Fibroblast of lung (primary cell): ENCODE results near the gene NFATC2. TPM values are rescaled to one million over a fixed set of nuclear protein-coding genes. Genes with fewer than 3 reads are reported as not detected.

Experiments
- DNase-seq, 2 donors: peaks; one replicate each; pipeline versions ENCODE4 v3.0.0 to v3.0.0-alpha.2; 2010; ENCODE audit warnings: low read depth in 2 of 2
- H2AFZ ChIP-seq: 2 replicates; pipeline ENCODE4 v1.5.1; 2012; ENCODE audit warnings: low read length, control low read depth, inconsistent platforms
- H3K27ac ChIP-seq: 2 replicates; pipeline ENCODE4 v1.5.1; 2011; ENCODE audit warnings: low read length, control low read depth; ENCODE audit not compliant: insufficient read depth
- H3K27me3 ChIP-seq: 2 replicates; pipeline ENCODE4 v1.5.1; 2011; ENCODE audit warnings: mild to moderate bottlenecking, low read length; ENCODE audit not compliant: control insufficient read depth, insufficient read depth
- H3K36me3 ChIP-seq: 2 replicates; pipeline ENCODE4 v1.5.1; 2011; ENCODE audit warnings: low read length; ENCODE audit not compliant: control insufficient read depth, insufficient read depth
- H3K4me1 ChIP-seq: 2 replicates; pipeline ENCODE4 v1.5.1; 2011; ENCODE audit warnings: low read length; ENCODE audit not compliant: control insufficient read depth, insufficient read depth; ENCODE audit errors: extremely low read depth
- H3K4me2 ChIP-seq: 2 replicates; pipeline ENCODE4 v1.5.1; 2011; ENCODE audit warnings: low read length, control low read depth; ENCODE audit not compliant: insufficient read depth; ENCODE audit errors: extremely low read depth
- H3K4me3 ChIP-seq, 4 experiments: fragments of 200-600 bp in 1 of 4; sonication (generic) in 1 of 4; replicated peaks in 1 of 4; 2 replicates each; pipeline ENCODE4 v1.5.1; 2011 to 2016; ENCODE audit warnings: low read length in 4 of 4, low read depth in 3 of 4, mild to moderate bottlenecking in 3 of 4, control low read depth in 2 of 4, inconsistent platforms in 1 of 4, mixed read lengths in 1 of 4; ENCODE audit not compliant: insufficient read depth in 1 of 4; ENCODE audit errors: control extremely low read depth in 1 of 4
- H3K79me2 ChIP-seq: 2 replicates; pipeline ENCODE4 v1.5.1; 2012; ENCODE audit warnings: mild to moderate bottlenecking, low read length, inconsistent platforms; ENCODE audit not compliant: control insufficient read depth, insufficient read depth
- H3K9ac ChIP-seq: 2 replicates; pipeline ENCODE4 v1.5.1; 2011; ENCODE audit warnings: mild to moderate bottlenecking, low read length, control low read depth; ENCODE audit not compliant: insufficient read depth
- H3K9me3 ChIP-seq: 2 replicates; pipeline ENCODE4 v1.5.1; 2012; ENCODE audit warnings: low read depth, low read length; ENCODE audit not compliant: control insufficient read depth, insufficient read depth
- H4K20me1 ChIP-seq: 2 replicates; pipeline ENCODE4 v1.5.1; 2011; ENCODE audit warnings: low read length; ENCODE audit not compliant: control insufficient read depth, insufficient read depth; ENCODE audit errors: extremely low read depth
- EZH2 ChIP-seq: IDR thresholded peaks from 2 replicates; pipeline ENCODE4 v1.5.1; 2012; ENCODE audit warnings: low read length, control low read depth, mild to moderate bottlenecking; ENCODE audit errors: missing control alignments
- polyA plus RNA-seq, 2 donors: library from polyadenylated mRNA; depleted of rRNA in 1 of 2; stranded (reverse) in 1 of 2; unstranded in 1 of 2; fragments of >200 nt; gene quantifications; 2 replicates each; pipeline ENCODE4 v1.2.1, GENCODE V29; 2011 to 2012; ENCODE audit warnings: missing spikeins in 1 of 2
- total RNA-seq: library from RNA; depleted of rRNA; stranded (reverse); fragments of >200 nt; gene quantifications from 2 replicates; pipeline ENCODE4 v1.2.1, GENCODE V29; 2014
- TF ChIP-seq, protein P1 (sequence below), 2 donors: IDR thresholded peaks in 1 of 2; conservative IDR thresholded peaks in 1 of 2; 1 replicate in 1 of 2; 2 replicates in 1 of 2; pipeline ENCODE4 v1.5.1; 2011 to 2012; ENCODE audit warnings: low read length in 2 of 2, control low read depth in 1 of 2, inconsistent platforms in 1 of 2, low read depth in 1 of 2, mild to moderate bottlenecking in 1 of 2

The NFATC2 gene
- total and polyA plus RNA-seq, 2 donors (not counting 1 experiment from before 2014, with no cell fraction given) = 0.50 to 1.2 TPM

DNA sequence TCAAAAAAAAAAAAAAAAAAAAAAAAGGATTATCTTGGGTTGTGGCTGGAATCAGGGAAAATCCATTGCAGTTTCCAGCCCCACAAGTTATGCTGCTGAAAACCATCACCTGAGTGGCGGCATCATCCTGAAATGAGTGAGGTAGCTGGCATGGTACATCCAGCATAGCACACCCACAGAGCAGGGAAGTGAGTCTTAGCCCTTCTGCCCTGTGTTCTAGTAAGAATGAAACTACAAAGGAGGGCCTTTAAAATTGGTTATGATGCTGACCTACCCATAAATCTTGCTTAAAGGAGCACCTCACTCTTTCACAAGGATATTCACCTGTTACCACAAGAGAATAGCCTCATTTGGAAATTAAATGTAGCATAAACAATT is 119.2 kb downstream of the NFATC2 start:
- Histone ChIP-seq H3K4me1 (no peaks in the 10 kb centered on the region), H3K9me3 (no peaks in the 10 kb centered on the region), H3K36me3 (no peaks in the 10 kb centered on the region), H3K4me3 (no peak overlapping the region), H4K20me1 (no peaks in the 10 kb centered on the region), H3K27me3 (peaks cover 4% of the 10 kb centered on the region), H3K4me2 (no peak overlapping the region), H3K79me2 (no peaks in the 10 kb centered on the region), H3K9ac (no peak overlapping the region), H3K27ac (no peak overlapping the region), H2AFZ (no peak overlapping the region)
- TF ChIP-seq EZH2 = no peak
- TF ChIP-seq, protein P1, sequence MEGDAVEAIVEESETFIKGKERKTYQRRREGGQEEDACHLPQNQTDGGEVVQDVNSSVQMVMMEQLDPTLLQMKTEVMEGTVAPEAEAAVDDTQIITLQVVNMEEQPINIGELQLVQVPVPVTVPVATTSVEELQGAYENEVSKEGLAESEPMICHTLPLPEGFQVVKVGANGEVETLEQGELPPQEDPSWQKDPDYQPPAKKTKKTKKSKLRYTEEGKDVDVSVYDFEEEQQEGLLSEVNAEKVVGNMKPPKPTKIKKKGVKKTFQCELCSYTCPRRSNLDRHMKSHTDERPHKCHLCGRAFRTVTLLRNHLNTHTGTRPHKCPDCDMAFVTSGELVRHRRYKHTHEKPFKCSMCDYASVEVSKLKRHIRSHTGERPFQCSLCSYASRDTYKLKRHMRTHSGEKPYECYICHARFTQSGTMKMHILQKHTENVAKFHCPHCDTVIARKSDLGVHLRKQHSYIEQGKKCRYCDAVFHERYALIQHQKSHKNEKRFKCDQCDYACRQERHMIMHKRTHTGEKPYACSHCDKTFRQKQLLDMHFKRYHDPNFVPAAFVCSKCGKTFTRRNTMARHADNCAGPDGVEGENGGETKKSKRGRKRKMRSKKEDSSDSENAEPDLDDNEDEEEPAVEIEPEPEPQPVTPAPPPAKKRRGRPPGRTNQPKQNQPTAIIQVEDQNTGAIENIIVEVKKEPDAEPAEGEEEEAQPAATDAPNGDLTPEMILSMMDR (conservative IDR thresholded peaks at IDR 0.05 in 1 of 2, IDR thresholded peaks at IDR 0.05 in 1 of 2; ENCODE audit: low read depth in 1 of 2, low read length in 2 of 2) = no peak
- DNase-seq = no peak

DNA sequence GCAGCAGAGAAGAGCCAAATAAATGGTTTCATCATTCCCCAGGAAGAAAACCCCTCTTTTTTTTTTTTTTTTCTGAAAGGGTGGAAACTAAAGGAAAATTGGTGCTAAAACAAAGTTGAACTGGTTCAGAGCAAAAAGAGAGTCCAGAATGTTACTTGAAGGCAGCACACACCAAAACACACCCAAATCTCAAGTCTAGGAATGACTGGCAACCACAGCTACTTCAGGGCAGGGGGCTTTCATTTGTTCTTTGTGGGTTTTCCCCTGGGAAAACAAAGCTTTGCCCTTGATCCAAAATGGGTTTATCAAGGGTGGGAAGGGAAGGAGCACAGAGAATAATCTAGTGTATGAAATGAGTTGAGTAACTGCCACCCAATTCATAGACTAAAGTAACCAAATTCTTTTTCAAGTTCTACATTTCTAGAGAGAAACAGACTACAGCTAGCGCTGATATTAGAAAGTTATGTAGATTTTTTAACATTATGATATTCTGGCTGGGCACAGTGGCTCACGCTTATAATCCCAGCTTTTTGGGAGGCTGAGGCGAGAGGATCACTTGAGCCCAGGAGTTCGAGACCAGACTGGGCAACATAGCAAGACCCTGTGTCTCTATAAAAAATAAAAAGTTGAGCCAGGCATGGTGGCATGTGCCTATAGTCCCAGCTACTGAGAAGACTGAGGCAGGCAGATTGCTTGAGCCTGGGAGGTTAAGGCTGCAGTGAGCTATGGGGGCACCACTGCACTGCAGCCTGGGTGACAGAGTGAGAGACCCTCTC is 119.8 kb downstream of the NFATC2 start:
- no peak overlapping the region for H3K4me2 ChIP-seq

DNA sequence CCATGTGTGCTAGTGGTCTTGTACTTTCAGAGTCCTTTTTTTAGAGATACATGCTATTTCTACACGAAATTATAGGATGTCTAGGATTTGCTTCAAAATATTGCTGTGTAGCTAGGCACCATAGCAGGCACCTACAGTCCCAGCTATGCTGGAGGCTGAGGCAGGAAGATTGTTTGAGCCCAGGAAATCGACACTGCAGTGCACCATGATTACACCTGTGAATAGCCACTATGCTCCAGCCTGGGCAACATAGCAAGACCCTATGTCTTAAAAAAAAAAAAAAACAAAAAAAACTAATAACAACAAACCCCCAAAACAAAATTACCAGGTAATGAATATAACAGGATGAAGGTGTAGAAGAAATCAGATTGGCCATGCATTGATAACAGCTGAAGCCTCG is 121.7 kb downstream of the NFATC2 start:
- Histone ChIP-seq H3K9me3 (no peaks in the 10 kb centered on the region), H3K4me1 (no peaks in the 10 kb centered on the region), H3K9ac (no peak overlapping the region), H3K4me3 (no peak overlapping the region), H3K4me2 (no peak overlapping the region), H3K27ac (no peak overlapping the region), H3K36me3 (no peaks in the 10 kb centered on the region), H3K27me3 (no peaks in the 10 kb centered on the region), H4K20me1 (no peaks in the 10 kb centered on the region), H3K79me2 (no peaks in the 10 kb centered on the region), H2AFZ (no peak overlapping the region)
- DNase-seq = no peak
- TF ChIP-seq EZH2 = no peak
- TF ChIP-seq, protein P1 (conservative IDR thresholded peaks at IDR 0.05 in 1 of 2, IDR thresholded peaks at IDR 0.05 in 1 of 2; ENCODE audit: low read depth in 1 of 2, low read length in 2 of 2) = no peak

More for the DNA sequence above, 119.8 kb downstream of the NFATC2 start:
- no peaks in the 10 kb centered on the region for H3K9me3 ChIP-seq
- no peaks in the 10 kb centered on the region for H4K20me1 ChIP-seq
- no peak overlapping the region for H3K9ac ChIP-seq
- H3K36me3 ChIP-seq = no peaks in the 10 kb centered on the region
- no peak overlapping the region for H2AFZ ChIP-seq
- no peaks in the 10 kb centered on the region for H3K79me2 ChIP-seq
- H3K27me3 ChIP-seq = no peaks in the 10 kb centered on the region
- H3K4me1 ChIP-seq = no peaks in the 10 kb centered on the region
- H3K4me3 ChIP-seq = no peak overlapping the region
- no peak overlapping the region for H3K27ac ChIP-seq
- no peak for TF ChIP-seq EZH2
- TF ChIP-seq, protein P1 (conservative IDR thresholded peaks at IDR 0.05 in 1 of 2, IDR thresholded peaks at IDR 0.05 in 1 of 2; ENCODE audit: low read depth in 1 of 2, low read length in 2 of 2) = no peak
- DNase-seq = no peak
